WTC11 (cell line): ENCODE data around the gene RHOBTB3.

Source experiments
- CBFB ChIP-seq: sonication (generic); formaldehyde crosslinking; IDR thresholded peaks from 2 replicates; pipeline ENCODE4 v1.8.1; 2022; ENCODE audit warnings: mild to moderate bottlenecking, low read depth, missing genetic modification reagents
- TP53 ChIP-seq: sonication (generic); formaldehyde crosslinking; IDR thresholded peaks from 2 replicates; pipeline ENCODE4 v1.8.1; 2023; ENCODE audit warnings: mild to moderate bottlenecking, missing genetic modification reagents
- TF ChIP-seq, protein P1 (sequence below): sonication (generic); formaldehyde crosslinking; IDR thresholded peaks from 2 replicates; pipeline ENCODE4 v1.8.0; 2023; ENCODE audit warnings: mild to moderate bottlenecking, missing genetic modification reagents
- TF ChIP-seq, protein P2 (sequence below): fragments of 200-600 bp; IDR thresholded peaks from 2 replicates; pipeline ENCODE4 v1.8.0; 2022; ENCODE audit warnings: antibody characterized with exemption

DNA sequence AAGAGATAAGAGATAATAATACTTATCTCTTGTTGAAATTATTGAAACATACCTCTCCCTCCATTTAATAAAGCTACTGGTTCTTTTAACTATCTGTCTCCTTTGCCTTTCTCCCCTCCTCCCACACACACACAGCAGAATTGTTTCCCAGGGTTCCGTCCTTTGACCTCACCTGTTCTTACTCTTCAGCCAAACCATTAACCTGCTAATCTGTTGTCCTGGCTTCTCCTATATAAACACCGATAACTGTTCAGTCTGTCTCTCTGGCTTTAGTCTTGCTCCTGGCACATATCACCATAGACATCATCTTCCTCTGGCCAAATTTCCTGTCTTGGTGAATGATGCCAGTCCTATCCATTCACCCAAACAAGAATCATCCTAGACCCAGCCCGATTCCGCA, 7.7 kb downstream of the RHOBTB3 start:
- TF ChIP-seq, protein P1, sequence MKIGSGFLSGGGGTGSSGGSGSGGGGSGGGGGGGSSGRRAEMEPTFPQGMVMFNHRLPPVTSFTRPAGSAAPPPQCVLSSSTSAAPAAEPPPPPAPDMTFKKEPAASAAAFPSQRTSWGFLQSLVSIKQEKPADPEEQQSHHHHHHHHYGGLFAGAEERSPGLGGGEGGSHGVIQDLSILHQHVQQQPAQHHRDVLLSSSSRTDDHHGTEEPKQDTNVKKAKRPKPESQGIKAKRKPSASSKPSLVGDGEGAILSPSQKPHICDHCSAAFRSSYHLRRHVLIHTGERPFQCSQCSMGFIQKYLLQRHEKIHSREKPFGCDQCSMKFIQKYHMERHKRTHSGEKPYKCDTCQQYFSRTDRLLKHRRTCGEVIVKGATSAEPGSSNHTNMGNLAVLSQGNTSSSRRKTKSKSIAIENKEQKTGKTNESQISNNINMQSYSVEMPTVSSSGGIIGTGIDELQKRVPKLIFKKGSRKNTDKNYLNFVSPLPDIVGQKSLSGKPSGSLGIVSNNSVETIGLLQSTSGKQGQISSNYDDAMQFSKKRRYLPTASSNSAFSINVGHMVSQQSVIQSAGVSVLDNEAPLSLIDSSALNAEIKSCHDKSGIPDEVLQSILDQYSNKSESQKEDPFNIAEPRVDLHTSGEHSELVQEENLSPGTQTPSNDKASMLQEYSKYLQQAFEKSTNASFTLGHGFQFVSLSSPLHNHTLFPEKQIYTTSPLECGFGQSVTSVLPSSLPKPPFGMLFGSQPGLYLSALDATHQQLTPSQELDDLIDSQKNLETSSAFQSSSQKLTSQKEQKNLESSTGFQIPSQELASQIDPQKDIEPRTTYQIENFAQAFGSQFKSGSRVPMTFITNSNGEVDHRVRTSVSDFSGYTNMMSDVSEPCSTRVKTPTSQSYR = no peak
- TF ChIP-seq CBFB = no peak
- TF ChIP-seq, protein P2, sequence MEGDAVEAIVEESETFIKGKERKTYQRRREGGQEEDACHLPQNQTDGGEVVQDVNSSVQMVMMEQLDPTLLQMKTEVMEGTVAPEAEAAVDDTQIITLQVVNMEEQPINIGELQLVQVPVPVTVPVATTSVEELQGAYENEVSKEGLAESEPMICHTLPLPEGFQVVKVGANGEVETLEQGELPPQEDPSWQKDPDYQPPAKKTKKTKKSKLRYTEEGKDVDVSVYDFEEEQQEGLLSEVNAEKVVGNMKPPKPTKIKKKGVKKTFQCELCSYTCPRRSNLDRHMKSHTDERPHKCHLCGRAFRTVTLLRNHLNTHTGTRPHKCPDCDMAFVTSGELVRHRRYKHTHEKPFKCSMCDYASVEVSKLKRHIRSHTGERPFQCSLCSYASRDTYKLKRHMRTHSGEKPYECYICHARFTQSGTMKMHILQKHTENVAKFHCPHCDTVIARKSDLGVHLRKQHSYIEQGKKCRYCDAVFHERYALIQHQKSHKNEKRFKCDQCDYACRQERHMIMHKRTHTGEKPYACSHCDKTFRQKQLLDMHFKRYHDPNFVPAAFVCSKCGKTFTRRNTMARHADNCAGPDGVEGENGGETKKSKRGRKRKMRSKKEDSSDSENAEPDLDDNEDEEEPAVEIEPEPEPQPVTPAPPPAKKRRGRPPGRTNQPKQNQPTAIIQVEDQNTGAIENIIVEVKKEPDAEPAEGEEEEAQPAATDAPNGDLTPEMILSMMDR = no peak
- TF ChIP-seq TP53 = no peak
